Chondrocyte (in vitro differentiated cells): ENCODE results near the gene TYW1. TPM values are rescaled to one million over a fixed set of nuclear protein-coding genes. Genes with fewer than 3 reads are reported as not detected.
"Not testable (repeated sequence)": the region's sequence is repeated elsewhere in the genome, so short reads cannot be mapped to it uniquely, and the experiment has no call there.

Experiments used
- DNase-seq: peaks from one replicate; pipeline ENCODE4 v3.0.0; 2021; ENCODE audit warnings: mixed read lengths, low spot score
- H3K27ac Mint-ChIP-seq: one replicate; pipeline ENCODE4 v1.8.0; 2021; ENCODE audit warnings: mild to moderate bottlenecking, moderate library complexity, mixed read lengths; ENCODE audit not compliant: unreplicated experiment
- H3K27me3 Mint-ChIP-seq: 2 replicates; pipeline ENCODE4 v1.8.0; 2021; ENCODE audit warnings: low read depth, mixed read lengths
- H3K36me3 Mint-ChIP-seq: 2 replicates; pipeline ENCODE4 v1.8.0; 2021; ENCODE audit warnings: low read depth, mixed read lengths
- H3K4me1 Mint-ChIP-seq: 2 replicates; pipeline ENCODE4 v1.8.0; 2021; ENCODE audit warnings: low read depth, mild to moderate bottlenecking, mixed read lengths
- H3K4me3 Mint-ChIP-seq: one replicate; pipeline ENCODE4 v1.8.0; 2021; ENCODE audit warnings: mild to moderate bottlenecking, moderate library complexity, mixed read lengths; ENCODE audit not compliant: unreplicated experiment
- H3K9me3 Mint-ChIP-seq: 2 replicates; pipeline ENCODE4 v1.8.0; 2021; ENCODE audit warnings: low read depth, mixed read lengths
- total RNA-seq: library from RNA; stranded (reverse); gene quantifications from 3 replicates; pipeline ENCODE4 v1.2.1, GENCODE V29; 2021
- TF ChIP-seq, protein P1 (sequence below): fragments of 200-600 bp; sonication (generic); IDR thresholded peaks from 2 replicates; pipeline ENCODE4 v1.5.0; 2021; ENCODE audit warnings: antibody characterized with exemption, mild to moderate bottlenecking, moderate library complexity

TYW1 gene
- total RNA-seq, 1 donor from 2014 or later = 12.5 TPM

DNA sequence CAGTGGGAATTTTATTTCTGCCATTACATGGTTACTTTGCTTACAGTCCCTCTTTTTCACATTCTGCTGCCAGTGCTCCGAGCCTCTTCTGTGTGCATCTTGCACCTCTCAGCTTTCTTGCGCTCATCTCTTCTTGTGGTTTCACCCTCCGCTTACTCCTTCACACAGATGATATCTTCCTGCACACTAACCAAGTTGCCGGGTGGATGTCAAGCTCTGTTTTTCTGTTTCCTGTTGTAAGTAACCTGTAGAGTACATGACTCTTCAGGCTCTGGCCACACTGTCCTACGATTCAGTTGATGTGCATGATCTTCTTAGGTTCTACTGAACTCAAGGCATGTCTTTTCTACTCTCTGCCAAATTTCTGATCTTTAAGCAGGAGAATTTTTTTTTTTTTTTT, 166.7 kb downstream of the TYW1 start:
- H3K9me3 Mint-ChIP-seq, DNase-seq, H3K4me3 Mint-ChIP-seq, H3K36me3 Mint-ChIP-seq, H3K4me1 Mint-ChIP-seq, H3K27ac Mint-ChIP-seq, H3K27me3 Mint-ChIP-seq: not testable (repeated sequence)

DNA sequence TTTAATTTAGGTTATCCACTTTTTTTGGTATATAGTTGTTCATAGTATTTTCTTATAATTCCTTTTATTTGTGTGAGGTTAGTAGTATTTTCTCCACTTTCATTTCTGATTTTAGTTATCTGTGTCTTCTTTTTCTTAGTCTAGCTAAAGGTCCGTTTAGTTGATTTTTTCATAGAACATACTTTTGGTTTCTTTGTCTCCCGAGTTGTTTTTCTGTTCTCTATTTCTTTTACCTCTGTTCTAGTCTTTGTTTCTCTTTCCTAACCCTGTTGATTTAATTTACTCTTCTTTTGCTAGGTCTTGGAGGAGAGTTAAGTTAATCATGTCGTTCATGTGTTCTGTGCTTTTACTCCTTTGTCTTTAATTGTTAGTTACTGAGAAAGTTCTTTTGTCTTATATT, 174.5 kb downstream of the TYW1 start:
- not testable (repeated sequence) for H3K36me3 Mint-ChIP-seq, H3K4me3 Mint-ChIP-seq, H3K27ac Mint-ChIP-seq, H3K9me3 Mint-ChIP-seq, DNase-seq, H3K27me3 Mint-ChIP-seq
- H3K4me1 Mint-ChIP-seq = peaks cover 13% of the 10 kb centered on the region

DNA sequence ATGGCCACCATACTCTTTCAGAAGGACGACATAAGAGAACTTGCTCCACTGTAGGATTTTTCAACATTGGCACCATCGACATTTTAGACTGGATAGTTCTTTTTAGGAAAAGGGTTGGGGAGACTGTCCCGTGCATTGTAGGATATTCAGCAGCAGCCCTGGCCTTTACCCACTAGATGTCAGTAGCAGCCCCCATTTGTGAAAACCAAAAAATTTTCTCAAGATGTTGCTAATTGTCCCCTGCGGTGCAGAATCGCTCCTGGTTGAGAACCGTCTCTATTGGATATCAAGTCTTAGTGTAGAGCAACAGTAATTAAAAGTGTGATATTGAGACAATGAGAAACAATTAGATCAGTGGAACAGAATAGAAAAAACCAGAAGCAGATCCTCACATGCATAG, 180.1 kb downstream of the TYW1 start:
- not testable (repeated sequence) for H3K4me1 Mint-ChIP-seq, H3K4me3 Mint-ChIP-seq, H3K36me3 Mint-ChIP-seq, H3K27me3 Mint-ChIP-seq, DNase-seq, H3K9me3 Mint-ChIP-seq, H3K27ac Mint-ChIP-seq
- TF ChIP-seq, protein P1, sequence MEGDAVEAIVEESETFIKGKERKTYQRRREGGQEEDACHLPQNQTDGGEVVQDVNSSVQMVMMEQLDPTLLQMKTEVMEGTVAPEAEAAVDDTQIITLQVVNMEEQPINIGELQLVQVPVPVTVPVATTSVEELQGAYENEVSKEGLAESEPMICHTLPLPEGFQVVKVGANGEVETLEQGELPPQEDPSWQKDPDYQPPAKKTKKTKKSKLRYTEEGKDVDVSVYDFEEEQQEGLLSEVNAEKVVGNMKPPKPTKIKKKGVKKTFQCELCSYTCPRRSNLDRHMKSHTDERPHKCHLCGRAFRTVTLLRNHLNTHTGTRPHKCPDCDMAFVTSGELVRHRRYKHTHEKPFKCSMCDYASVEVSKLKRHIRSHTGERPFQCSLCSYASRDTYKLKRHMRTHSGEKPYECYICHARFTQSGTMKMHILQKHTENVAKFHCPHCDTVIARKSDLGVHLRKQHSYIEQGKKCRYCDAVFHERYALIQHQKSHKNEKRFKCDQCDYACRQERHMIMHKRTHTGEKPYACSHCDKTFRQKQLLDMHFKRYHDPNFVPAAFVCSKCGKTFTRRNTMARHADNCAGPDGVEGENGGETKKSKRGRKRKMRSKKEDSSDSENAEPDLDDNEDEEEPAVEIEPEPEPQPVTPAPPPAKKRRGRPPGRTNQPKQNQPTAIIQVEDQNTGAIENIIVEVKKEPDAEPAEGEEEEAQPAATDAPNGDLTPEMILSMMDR = peak; percentile 63

DNA sequence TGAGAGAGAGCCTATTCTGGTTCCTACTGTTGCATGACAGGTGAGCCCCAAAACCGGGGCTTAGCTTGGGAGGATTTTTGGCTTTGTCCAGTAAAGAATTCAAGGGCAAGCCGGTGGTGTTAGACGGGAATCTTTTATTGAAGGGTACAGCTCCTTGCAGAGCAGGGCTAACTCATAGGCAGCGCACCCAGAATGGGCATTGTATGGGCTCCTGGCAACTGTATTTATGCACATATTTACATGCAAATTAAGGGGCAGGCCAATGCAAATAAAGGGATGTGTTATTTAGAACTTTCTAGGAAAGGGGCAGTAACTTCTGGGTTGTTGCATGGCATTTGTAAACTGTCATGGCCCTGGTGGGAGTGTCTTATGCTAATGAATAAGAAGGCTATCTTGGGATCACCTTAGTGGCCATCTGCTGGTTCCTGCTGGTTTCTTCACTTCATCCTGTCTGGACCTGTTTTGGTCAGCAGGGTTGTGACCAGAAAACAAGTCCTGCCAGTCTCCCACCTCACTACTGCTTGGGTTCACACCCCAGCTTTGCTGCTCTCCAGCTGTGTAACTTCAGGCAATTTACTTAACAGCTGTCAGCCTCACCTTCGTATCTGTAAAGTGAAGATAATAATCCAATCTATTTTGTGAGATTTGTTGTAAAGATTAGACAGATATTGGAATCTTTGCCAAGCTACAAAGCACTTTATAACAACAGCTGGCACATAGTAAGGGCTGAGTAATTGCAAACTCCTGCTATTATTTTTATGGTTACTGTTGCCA, 182.5 kb downstream of the TYW1 start:
- not testable (repeated sequence) for H3K4me1 Mint-ChIP-seq, DNase-seq, H3K36me3 Mint-ChIP-seq, H3K9me3 Mint-ChIP-seq, H3K4me3 Mint-ChIP-seq, H3K27me3 Mint-ChIP-seq, H3K27ac Mint-ChIP-seq

DNA sequence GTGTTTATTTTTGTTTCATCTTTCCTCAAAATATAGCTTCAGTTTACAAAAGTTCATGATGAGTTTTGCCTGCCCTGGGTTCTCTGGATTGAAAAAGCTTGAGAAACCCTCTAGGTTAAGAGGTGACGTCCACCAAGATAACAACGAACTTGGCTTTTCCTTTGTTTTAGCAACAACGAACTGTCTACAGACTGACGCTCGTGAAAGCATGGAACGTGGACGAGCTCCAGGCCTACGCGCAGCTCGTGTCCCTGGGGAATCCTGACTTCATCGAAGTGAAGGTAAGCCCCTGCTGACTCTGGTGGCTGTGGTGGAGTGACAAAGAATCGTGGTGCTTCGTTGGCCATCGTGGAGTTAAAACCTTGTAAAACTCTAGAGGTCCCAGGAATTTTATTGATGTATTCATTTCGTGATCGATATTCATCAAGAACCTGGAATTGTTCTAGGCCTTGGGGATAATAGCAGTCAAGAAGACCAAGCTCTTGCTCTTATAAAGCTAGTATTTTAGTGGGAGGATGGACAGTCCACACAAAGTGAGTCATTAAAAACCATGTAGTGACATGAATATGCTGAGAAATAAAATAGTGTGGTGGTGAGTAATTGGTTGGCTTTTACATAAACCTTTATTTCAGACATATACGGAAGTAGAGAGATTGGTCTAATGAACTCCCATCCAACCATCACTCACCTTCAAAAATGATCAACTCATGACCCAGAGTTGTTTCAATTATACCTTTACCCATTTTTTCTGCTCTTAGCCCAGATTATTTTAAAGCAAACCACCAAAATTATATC, 186.5 kb downstream of the TYW1 start:
- H3K4me1 Mint-ChIP-seq = peaks cover 12% of the 10 kb centered on the region
- not testable (repeated sequence) for H3K27me3 Mint-ChIP-seq, H3K36me3 Mint-ChIP-seq, H3K4me3 Mint-ChIP-seq, H3K9me3 Mint-ChIP-seq, DNase-seq, H3K27ac Mint-ChIP-seq

DNA sequence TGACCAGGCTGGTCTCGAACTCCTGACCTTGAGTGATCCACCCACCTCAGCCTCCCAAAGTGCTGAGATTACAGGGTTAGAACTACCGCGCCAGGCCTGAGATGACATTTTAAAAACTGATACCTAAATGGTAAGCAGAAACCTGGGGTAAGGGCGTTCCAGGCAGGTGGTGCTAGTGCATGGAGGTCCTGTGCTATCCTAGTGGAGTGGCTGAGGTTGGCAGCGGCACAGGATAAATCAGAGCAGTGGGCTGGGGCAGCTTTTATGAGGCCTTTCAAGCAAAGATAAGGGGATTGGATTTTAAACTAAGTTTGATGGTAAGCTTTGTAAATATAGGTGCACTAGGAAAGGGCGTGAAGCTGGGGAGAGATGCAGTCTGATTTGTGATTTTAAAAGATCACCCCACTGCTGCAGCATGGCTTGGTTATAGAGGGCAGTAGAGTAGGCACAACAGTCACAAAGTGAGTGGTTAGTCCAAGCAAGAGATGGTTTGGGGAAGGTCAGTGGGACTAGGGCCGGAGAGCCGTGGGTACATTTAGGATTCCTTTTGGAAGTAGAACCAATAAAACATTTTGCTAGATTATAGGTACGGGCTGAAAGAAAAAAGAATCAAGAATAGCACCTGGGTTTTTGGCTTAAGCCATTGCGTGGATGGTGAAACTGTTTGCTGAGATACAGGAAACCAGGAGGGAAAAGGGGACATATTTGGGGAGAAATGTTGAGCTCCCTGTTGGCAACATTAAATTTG, 188.5 kb downstream of the TYW1 start:
- H3K27me3 Mint-ChIP-seq, H3K4me3 Mint-ChIP-seq, H3K36me3 Mint-ChIP-seq, H3K9me3 Mint-ChIP-seq, DNase-seq: not testable (repeated sequence)
- Mint-ChIP-seq H3K27ac (peak overlapping the region; percentile 57), H3K4me1 (peaks cover 12% of the 10 kb centered on the region)

DNA sequence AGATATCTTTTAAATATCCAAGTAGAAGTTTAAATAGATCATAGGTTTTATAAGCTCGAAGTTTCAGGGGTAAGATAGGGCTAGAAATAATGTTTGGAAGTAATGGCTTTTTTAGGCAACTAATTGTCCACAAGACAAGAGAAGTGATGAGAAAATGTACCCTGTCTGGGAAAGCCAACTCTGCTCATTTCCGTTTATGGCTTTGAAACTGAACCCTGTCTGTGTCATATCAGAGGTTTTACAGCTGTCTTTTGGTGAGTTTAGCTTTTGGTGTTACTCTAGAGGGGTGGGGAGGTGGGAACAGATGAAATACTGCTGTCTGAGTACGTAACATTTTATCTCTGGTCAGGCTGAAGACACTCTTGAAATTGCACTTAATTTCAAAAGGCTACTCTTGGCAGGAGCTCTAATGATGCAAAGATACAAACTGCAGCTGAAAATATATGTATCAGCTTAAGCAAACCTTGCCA, 189.1 kb downstream of the TYW1 start:
- not testable (repeated sequence) for DNase-seq, H3K36me3 Mint-ChIP-seq, H3K27me3 Mint-ChIP-seq, H3K9me3 Mint-ChIP-seq, H3K4me3 Mint-ChIP-seq
- H3K27ac Mint-ChIP-seq = peak overlapping the region; percentile 57
- H3K4me1 Mint-ChIP-seq = peaks cover 12% of the 10 kb centered on the region

GRCh38 chr7:67189160-67189559, 192.5 kb downstream of the TYW1 start:
- peaks cover 20% of the 10 kb centered on the region for H3K4me1 Mint-ChIP-seq
- H3K36me3 Mint-ChIP-seq, H3K27me3 Mint-ChIP-seq, H3K4me3 Mint-ChIP-seq, DNase-seq, H3K27ac Mint-ChIP-seq, H3K9me3 Mint-ChIP-seq: not testable (repeated sequence)

GRCh38 chr7:67189801-67190465, 193.3 kb downstream of the TYW1 start:
- H3K4me3 Mint-ChIP-seq, DNase-seq, H3K36me3 Mint-ChIP-seq, H3K27me3 Mint-ChIP-seq, H3K9me3 Mint-ChIP-seq, H3K27ac Mint-ChIP-seq: not testable (repeated sequence)
- H3K4me1 Mint-ChIP-seq = peaks cover 19% of the 10 kb centered on the region

GRCh38 chr7:67191002-67191720, 194.5 kb downstream of the TYW1 start:
- DNase-seq, H3K4me3 Mint-ChIP-seq, H3K27ac Mint-ChIP-seq, H3K9me3 Mint-ChIP-seq, H3K36me3 Mint-ChIP-seq, H3K27me3 Mint-ChIP-seq: not testable (repeated sequence)
- peaks cover 12% of the 10 kb centered on the region for H3K4me1 Mint-ChIP-seq
